ENCODE results near the gene TRAF2.
"Not testable (repeated sequence)": the region's sequence is repeated elsewhere in the genome, so short reads cannot be mapped to it uniquely, and the experiment has no call there.

TRAF2 gene

DNA sequence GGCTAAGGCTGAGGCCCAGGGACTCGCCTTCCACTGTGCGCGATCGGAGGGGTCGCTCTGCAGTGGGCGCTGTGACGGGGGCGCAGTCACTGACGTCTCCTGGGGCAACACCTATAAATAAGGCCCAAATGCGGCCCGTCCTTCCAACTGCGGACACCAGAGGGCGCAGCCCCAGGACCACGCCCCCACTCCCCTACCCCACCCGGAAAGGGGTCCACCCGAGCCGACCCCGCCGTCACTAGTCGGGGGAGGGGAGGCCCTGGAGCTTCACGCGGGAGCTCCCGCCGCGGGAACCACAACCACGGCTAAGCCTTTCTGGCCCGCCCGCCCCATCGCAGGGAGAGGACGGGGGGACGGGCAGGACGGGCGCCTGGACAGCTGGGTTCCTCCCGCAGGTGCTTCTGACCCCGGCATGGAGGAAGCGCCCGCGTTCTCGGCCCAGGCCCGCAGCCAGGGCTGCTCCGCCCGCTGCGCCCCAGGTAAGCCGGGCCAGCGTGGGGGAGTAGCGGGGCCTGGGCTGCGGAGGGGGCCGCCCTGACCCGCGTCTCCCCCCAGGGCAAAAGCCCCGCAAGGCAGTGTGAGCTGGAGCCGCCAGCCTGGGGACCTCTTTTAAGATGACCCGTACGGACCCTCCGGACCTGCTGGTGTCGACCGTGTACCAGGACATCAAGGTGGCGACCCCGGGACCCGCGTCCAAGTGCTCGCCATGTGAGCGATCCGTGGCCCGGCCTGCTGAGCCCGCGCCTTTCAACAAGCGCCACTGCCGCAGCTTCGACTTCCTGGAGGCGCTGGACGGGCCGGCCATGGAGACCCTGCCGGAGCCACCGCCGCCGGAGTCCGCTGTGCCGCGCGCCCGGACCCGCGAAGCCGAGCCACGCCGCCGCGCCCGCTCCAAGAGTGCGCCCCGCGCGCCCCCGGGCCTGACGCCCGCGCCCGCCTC lies 42.2 kb upstream of the TRAF2 start:
- Histone ChIP-seq H3K4me3 (peak overlapping the region; percentile 19), H3K36me3 (replicated peaks) (peaks cover 12% of the 10 kb centered on the region), H3K4me1 (peaks cover 19% of the 10 kb centered on the region)
- in situ Hi-C loops (cut with MboI; ENCODE audit: low sequenced_read_pairs); H3K27me3 ChIP-seq (ENCODE audit: low read depth); H3K9me3 ChIP-seq: not testable (repeated sequence)
- DNase-seq (ENCODE audit: low spot score in 2 of 2), result peak in 1 of 2 experiments; percentile 85

- peaks cover 22% of the 10 kb centered on the region for H3K4me1 ChIP-seq
- in situ Hi-C loops (cut with MboI; ENCODE audit: low sequenced_read_pairs), result no loop called here
Observed at GRCh38 chr9:136844761-136845464, 41.4 kb upstream of the TRAF2 start.

DNA sequence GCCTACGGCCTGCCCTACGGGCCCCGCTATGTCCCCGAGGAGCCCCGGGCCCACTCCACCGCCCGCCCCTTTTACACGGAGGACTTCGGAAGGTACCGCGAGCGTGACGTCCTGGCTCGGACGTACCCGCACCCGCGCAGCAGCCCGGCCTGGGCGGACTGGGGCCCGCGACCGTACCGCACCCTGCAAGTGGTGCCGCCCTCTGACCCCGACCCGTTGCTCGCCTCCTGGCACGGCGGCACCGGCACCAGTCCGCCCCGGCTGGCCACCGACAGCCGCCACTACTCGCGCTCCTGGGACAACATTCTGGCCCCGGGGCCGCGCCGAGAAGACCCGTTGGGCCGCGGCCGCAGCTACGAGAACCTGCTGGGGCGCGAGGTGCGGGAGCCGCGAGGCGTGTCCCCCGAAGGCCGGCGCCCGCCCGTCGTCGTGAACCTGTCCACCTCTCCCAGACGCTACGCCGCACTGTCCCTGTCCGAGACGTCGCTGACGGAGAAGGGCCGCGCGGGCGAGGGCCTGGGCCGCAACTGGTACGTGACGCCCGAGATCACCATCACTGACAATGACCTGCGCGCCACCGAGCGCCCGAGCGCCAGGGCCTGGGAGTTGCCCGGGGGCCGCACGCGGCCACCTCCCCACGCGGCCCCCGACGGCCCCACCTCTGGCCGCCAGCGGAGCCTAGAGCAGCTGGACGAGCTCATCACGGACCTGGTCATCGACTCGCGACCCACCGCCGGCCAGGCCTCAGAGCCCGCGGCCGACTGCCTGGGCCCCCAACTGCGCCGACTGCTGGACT lies 40.7 kb upstream of the TRAF2 start:
- no peaks in the 10 kb centered on the region for H3K27me3 ChIP-seq (ENCODE audit: low read depth)
- no peaks in the 10 kb centered on the region for H3K9me3 ChIP-seq
- H3K4me1 ChIP-seq, result peaks cover 27% of the 10 kb centered on the region
- in situ Hi-C loops (cut with MboI; ENCODE audit: low sequenced_read_pairs), result no loop called here
- H3K36me3 ChIP-seq (replicated peaks), result peaks cover 7% of the 10 kb centered on the region
- DNase-seq (ENCODE audit: low spot score in 2 of 2), result no peak
- no peak overlapping the region for H3K4me3 ChIP-seq

More at GRCh38 chr9:136844761-136845464, 41.4 kb upstream of the TRAF2 start:
- Histone ChIP-seq H3K9me3 (no peaks in the 10 kb centered on the region), H3K36me3 (replicated peaks) (peaks cover 5% of the 10 kb centered on the region), H3K27me3 (ENCODE audit: low read depth) (no peaks in the 10 kb centered on the region), H3K4me3 (no peak overlapping the region)
- DNase-seq (ENCODE audit: low spot score in 2 of 2), result no peak

DNA sequence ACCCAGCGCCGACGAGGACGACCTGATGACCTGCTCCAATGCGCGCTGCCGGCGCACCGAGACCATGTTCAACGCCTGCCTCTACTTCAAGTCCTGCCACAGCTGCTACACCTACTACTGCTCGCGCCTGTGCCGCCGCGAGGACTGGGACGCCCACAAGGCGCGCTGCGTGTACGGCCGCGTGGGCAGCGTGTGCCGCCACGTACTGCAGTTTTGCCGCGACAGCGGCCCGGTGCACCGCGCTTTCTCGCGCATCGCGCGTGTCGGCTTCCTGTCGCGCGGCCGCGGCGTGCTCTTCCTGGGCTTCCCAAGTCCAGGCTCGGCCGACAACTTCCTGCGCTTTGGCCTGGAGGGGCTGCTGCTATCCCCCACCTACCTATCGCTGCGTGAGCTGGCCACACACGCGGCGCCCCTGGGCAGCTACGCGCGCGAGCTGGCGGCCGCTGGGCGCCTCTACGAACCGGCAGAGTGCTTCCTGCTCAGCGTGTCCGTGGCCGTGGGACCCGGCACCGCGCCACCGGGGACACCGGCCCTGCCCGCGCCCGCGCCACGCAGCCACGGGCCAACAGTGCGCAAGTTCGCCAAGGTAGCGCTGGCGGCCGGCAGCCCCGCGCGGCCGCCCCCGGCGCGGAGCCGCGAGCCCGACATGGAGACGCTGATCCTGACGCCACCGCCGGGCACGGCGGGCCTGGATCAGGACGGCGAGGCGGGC lies 39.8 kb upstream of the TRAF2 start:
- DNase-seq (ENCODE audit: low spot score in 2 of 2), result no peak
- no peak overlapping the region for H3K4me3 ChIP-seq
- H3K4me1 ChIP-seq, result peaks cover 27% of the 10 kb centered on the region
- no peaks in the 10 kb centered on the region for H3K9me3 ChIP-seq
- in situ Hi-C loops (cut with MboI; ENCODE audit: low sequenced_read_pairs), result no loop called here
- H3K27me3 ChIP-seq (ENCODE audit: low read depth), result no peaks in the 10 kb centered on the region
- peaks cover 14% of the 10 kb centered on the region for H3K36me3 ChIP-seq (replicated peaks)

DNA sequence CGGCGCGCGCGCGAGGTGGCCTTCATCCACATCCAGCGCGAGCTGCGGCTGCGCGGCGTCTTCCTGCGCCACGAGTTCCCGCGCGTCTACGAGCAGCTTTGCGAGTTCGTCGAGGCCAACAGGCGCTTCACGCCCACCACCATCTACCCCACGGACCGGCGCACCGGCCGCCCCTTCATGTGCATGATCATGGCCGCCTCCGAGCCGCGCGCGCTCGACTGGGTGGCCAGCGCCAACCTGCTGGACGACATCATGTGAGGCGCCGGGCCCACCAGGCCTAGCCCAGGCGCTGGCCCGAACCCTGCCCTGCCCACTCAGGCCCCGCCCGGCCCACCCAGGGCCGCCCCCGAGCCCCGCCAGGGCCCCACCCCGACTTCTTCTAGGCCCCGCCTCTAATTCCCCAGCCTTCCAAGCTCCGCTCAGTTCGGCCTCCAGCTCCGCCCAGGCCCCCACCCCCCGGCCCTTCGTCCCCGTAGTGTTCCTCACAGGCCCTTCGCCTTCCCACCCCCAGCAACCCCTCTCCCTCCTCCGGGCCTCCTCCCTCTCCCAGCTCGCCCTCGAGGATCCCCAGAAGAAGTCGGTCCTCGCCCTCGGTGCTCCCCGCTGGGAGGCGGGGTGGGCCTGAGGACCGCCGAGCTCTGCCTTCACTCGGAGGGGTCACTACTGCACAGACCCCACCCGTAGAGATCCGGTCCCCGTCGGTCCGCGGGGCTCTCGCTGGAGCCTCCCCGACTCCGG lies 39.1 kb upstream of the TRAF2 start:
- Histone ChIP-seq H3K4me1 (peaks cover 27% of the 10 kb centered on the region), H3K4me3 (peak overlapping the region; percentile 75)
- in situ Hi-C loops (cut with MboI; ENCODE audit: low sequenced_read_pairs), result no loop called here

GRCh38 chr9:136847826-136848392 lies 38.4 kb upstream of the TRAF2 start:
- peak overlapping the region; percentile 75 for H3K4me3 ChIP-seq
- H3K27me3 ChIP-seq (ENCODE audit: low read depth), result no peaks in the 10 kb centered on the region
- H3K36me3 ChIP-seq (replicated peaks), result peaks cover 17% of the 10 kb centered on the region
- H3K4me1 ChIP-seq, result peaks cover 24% of the 10 kb centered on the region
- in situ Hi-C loops (cut with MboI; ENCODE audit: low sequenced_read_pairs), result no loop called here
- peak in 1 of 2 experiments; percentile 80 for DNase-seq (ENCODE audit: low spot score in 2 of 2)
- H3K9me3 ChIP-seq, result no peaks in the 10 kb centered on the region

More for the DNA sequence above, 39.1 kb upstream of the TRAF2 start:
- DNase-seq (ENCODE audit: low spot score in 2 of 2), result peak in 1 of 2 experiments; percentile 63
- no peaks in the 10 kb centered on the region for H3K27me3 ChIP-seq (ENCODE audit: low read depth)
- H3K36me3 ChIP-seq (replicated peaks), result peaks cover 17% of the 10 kb centered on the region
- H3K9me3 ChIP-seq, result no peaks in the 10 kb centered on the region

GRCh38 chr9:136848393-136849037 lies 37.8 kb upstream of the TRAF2 start:
- Histone ChIP-seq H3K4me1 (peaks cover 18% of the 10 kb centered on the region), H3K4me3 (peak overlapping the region; percentile 75), H3K9me3 (no peaks in the 10 kb centered on the region), H3K27me3 (ENCODE audit: low read depth) (no peaks in the 10 kb centered on the region), H3K36me3 (replicated peaks) (peaks cover 17% of the 10 kb centered on the region)
- DNase-seq (ENCODE audit: low spot score in 2 of 2), result peak; percentile 35 to 67
- in situ Hi-C loops (cut with MboI; ENCODE audit: low sequenced_read_pairs), result no loop called here

DNA sequence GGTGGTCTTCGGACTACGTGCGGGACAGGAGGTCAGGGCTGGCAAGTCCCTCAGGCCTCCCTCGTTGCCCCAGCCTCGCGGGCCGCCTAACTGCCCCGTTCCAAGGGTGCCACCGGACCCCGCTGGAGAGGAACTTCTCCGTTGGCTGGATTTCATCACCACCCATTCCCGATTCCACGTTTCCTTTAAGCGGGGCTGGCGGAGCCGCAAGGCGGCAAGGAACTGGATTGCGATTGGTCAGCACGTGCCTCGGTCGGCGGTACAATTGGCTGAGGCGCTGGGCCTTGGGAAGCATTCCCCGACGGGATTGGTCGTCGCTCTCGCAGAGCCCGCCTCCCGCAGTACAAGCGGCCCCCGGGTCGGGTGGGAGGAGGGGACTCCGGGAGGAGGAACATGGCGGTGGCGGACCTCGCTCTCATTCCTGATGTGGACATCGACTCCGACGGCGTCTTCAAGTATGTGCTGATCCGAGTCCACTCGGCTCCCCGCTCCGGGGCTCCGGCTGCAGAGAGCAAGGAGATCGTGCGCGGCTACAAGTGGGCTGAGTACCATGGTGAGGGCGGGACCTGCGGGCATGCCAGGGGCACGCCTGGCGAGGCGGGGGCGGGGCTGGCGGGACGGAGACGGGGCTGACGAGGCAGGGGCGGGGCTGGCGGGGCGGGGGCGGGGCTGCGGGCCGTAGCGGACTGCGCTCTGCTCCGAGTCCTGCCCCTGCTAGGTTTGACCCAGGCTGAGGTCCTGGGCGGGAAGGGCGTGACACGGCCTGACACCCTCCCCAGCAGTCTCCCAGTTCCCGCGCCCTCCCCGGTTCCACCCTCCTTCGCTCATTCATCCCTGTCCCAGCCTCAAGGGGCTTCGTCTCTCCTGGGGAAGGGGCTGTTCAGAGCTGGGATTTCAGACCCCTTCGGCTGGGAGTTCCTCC lies 37.0 kb upstream of the TRAF2 start, which contains the start of gene PHPT1:
TSS of gene PHPT1 (plus strand) at position 372 of the 922 bp plus-strand sequence. CDS start at position 394, 22 bp downstream.
- no peaks in the 10 kb centered on the region for H3K27me3 ChIP-seq (ENCODE audit: low read depth)
- peak; percentile 97 to 99 for DNase-seq (ENCODE audit: low spot score in 2 of 2)
- in situ Hi-C loops (cut with MboI; ENCODE audit: low sequenced_read_pairs), result no loop called here
- H3K36me3 ChIP-seq (replicated peaks), result peaks cover 17% of the 10 kb centered on the region
- no peaks in the 10 kb centered on the region for H3K9me3 ChIP-seq
- peaks cover 14% of the 10 kb centered on the region for H3K4me1 ChIP-seq
- H3K4me3 ChIP-seq, result peak within 1 kb of the TSS; percentile 75

GRCh38 chr9:136849960-136850865 lies 36.1 kb upstream of the TRAF2 start:
- no peak for DNase-seq (ENCODE audit: low spot score in 2 of 2)
- H3K4me3 ChIP-seq, result peak overlapping the region; percentile 75
- peaks cover 14% of the 10 kb centered on the region for H3K4me1 ChIP-seq
- in situ Hi-C loops (cut with MboI; ENCODE audit: low sequenced_read_pairs), result no loop called here
- H3K27me3 ChIP-seq (ENCODE audit: low read depth), result no peaks in the 10 kb centered on the region
- no peaks in the 10 kb centered on the region for H3K9me3 ChIP-seq
- peaks cover 17% of the 10 kb centered on the region for H3K36me3 ChIP-seq (replicated peaks)

All from HAP-1 (cell line).